HepG2 (cell line): Measurements from ENCODE around the gene ETV5. TPM values are rescaled to one million over a fixed set of nuclear protein-coding genes. Genes with fewer than 3 reads are reported as not detected.

Experiments
- AGO2 ChIP-seq: fragments of 200-400 bp; formaldehyde crosslinking; optimal IDR thresholded peaks from 2 replicates; pipeline ENCODE3; 2017; ENCODE audit warnings: mild to moderate bottlenecking, low read depth, low read length, moderate library complexity
- HINFP ChIP-seq: sonication (generic); formaldehyde crosslinking; IDR thresholded peaks from 2 replicates; pipeline ENCODE4 v1.4.0; 2020; ENCODE audit warnings: low read depth, mild to moderate bottlenecking, missing genetic modification reagents
- LBX2 ChIP-seq: sonication (generic); formaldehyde crosslinking; IDR thresholded peaks from 2 replicates; pipeline ENCODE4 v1.5.0; 2020; ENCODE audit warnings: missing genetic modification reagents, mild to moderate bottlenecking, borderline replicate concordance
- POGZ ChIP-seq: sonication (generic); formaldehyde crosslinking; IDR thresholded peaks from 2 replicates; pipeline ENCODE4 v1.4.0; 2020; ENCODE audit warnings: mild to moderate bottlenecking, missing genetic modification reagents
- PPARG ChIP-seq: conservative IDR thresholded peaks from 2 replicates; pipeline ENCODE4 v1.6.1; 2016; ENCODE audit warnings: missing biosample characterization, missing genetic modification reagents
- RAD51 ChIP-seq: fragments of 450-650 bp; IDR thresholded peaks from 2 replicates; pipeline ENCODE4 v1.6.1; 2016; ENCODE audit warnings: borderline replicate concordance
- SIN3B ChIP-seq: fragments of 150-350 bp; IDR thresholded peaks from 2 replicates; pipeline ENCODE4 v1.6.1; 2014; ENCODE audit warnings: low read length
- SMAD3 ChIP-seq: sonication (generic); formaldehyde crosslinking; IDR thresholded peaks from 2 replicates; pipeline ENCODE4 v1.4.0; 2020; ENCODE audit warnings: missing genetic modification reagents
- YEATS2 ChIP-seq: sonication (generic); formaldehyde crosslinking; IDR thresholded peaks from 2 replicates; pipeline ENCODE4 v1.4.0; 2020; ENCODE audit warnings: missing genetic modification reagents, borderline replicate concordance
- ZNF20 ChIP-seq: sonication (generic); formaldehyde crosslinking; IDR thresholded peaks from 2 replicates; pipeline ENCODE4 v1.4.0; 2020; ENCODE audit warnings: mild to moderate bottlenecking, moderate library complexity, missing genetic modification reagents
- ZNF350 ChIP-seq: sonication (generic); formaldehyde crosslinking; IDR thresholded peaks from 2 replicates; pipeline ENCODE4 v1.4.0; 2020; ENCODE audit warnings: mild to moderate bottlenecking, low read depth, missing genetic modification reagents, borderline replicate concordance
- ZNF451 ChIP-seq: sonication (generic); formaldehyde crosslinking; IDR thresholded peaks from 2 replicates; pipeline ENCODE4 v1.5.0; 2020; ENCODE audit warnings: mild to moderate bottlenecking, missing genetic modification reagents
- ZNF615 ChIP-seq: sonication (generic); formaldehyde crosslinking; IDR thresholded peaks from 2 replicates; pipeline ENCODE4 v1.5.0; 2020; ENCODE audit warnings: mild to moderate bottlenecking, missing genetic modification reagents, borderline replicate concordance
- ZNF761 ChIP-seq: sonication (generic); formaldehyde crosslinking; conservative IDR thresholded peaks from 2 replicates; pipeline ENCODE4 v1.4.0; 2020; ENCODE audit warnings: mild to moderate bottlenecking, missing genetic modification reagents
- ZNF788 ChIP-seq: sonication (generic); formaldehyde crosslinking; IDR thresholded peaks from 2 replicates; pipeline ENCODE4 v1.5.0; 2020; ENCODE audit warnings: mild to moderate bottlenecking, missing genetic modification reagents, borderline replicate concordance
- polyA plus RNA-seq, 8 experiments: library from polyadenylated mRNA; depleted of rRNA in 3 of 8; stranded (reverse) in 7 of 8; unstranded in 1 of 8; fragments of >200 nt; fragmentation: Illumina TruSeq in 4 of 8; extraction: Trizol in 4 of 8; gene quantifications; 2 replicates each; pipeline versions ENCODE4 v1.2.1 to v1.2.3, GENCODE V29; 2011 to 2016; ENCODE audit warnings: low read depth in 4 of 8, missing spikeins in 1 of 8, mixed read lengths in 1 of 8; ENCODE audit not compliant: insufficient read depth in 1 of 8
- total RNA-seq, 5 experiments: library from RNA; depleted of rRNA; stranded (reverse); fragments of >200 nt; fragmentation: Illumina TruSeq; extraction: Trizol; gene quantifications; 2 replicates each; pipeline ENCODE4 v1.2.3, GENCODE V29; 2016; ENCODE audit warnings: low read depth in 1 of 5
- TF ChIP-seq, protein P1 (sequence below): sonication (generic); formaldehyde crosslinking; IDR thresholded peaks from 2 replicates; pipeline ENCODE4 v1.4.0; 2020; ENCODE audit warnings: mild to moderate bottlenecking, missing genetic modification reagents
- TF ChIP-seq, protein P2 (sequence below): sonication (generic); formaldehyde crosslinking; IDR thresholded peaks from 2 replicates; pipeline ENCODE4 v1.4.0; 2020; ENCODE audit warnings: mild to moderate bottlenecking, missing genetic modification reagents
- TF ChIP-seq, protein P3 (sequence below): sonication (generic); formaldehyde crosslinking; IDR thresholded peaks from 2 replicates; pipeline ENCODE4 v1.5.0; 2020; ENCODE audit warnings: mild to moderate bottlenecking, missing genetic modification reagents, moderate library complexity

The ETV5 gene
- total and polyA plus RNA-seq, 2 of the 13 experiments (the other 11 are each of a cell fraction or from before 2014, with no cell fraction given): 52.9 to 57.2 TPM

DNA sequence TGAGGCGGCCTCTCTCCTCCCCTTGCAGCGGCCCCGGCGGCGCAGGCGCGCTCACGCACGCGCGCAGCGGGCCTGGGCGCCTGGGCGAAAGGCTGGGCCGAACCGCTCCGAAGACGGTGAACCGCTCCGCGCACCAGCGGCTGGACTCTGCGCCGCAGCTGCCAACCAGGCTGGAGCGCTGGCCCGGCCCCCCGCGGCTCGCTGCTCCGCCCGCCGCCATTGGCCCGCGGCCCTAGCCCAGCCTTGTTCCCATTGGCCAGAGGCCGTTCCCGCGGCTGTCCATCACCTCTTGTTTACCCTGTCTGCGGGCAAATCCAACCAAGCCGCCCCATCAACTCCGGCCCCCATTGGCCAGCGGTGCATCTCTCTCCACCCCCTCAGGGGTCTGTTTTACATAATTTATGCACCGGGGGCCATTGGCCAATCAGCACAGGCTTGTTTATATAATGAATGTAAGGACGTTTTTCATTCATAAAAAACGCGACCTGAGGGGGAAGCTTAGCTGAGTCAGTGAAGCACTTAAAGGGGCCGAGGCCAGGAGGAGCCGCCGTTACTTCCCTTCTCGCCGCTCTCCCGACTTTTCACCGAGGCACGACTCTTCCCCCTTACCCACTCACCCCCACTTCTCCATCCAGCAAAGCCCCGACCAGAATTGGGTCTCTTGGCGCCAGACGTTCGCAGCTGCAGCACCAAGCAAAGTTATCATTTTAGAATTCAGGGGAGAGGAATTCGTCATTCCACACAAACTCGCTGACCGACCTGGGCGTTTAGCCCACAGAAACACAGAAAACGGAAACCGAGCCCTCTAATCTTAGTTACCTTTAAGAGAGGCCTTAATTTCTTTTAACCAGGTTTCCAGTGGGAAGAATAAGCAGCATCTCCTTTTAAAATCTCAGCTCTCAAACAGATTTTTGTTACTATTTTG is at the start of gene ETV5 (continued):
- TF ChIP-seq AGO2 (no peak), ZNF761 (CRISPR knock-in tag) (peak; percentile 91), ZNF451 (CRISPR knock-in tag) (peak; percentile 73; the same call in 1 of the 2 replicates), YEATS2 (CRISPR knock-in tag) (no peak), ZNF350 (CRISPR knock-in tag) (no peak), LBX2 (CRISPR knock-in tag) (no peak), SIN3B (no peak), RAD51 (no peak), ZNF20 (CRISPR knock-in tag) (no peak), ZNF788 (CRISPR knock-in tag) (no peak; the same call in 1 of the 2 replicates), POGZ (no peak), ZNF615 (CRISPR knock-in tag) (no peak), PPARG (CRISPR knock-in tag) (no peak), HINFP (CRISPR knock-in tag) (peak; percentile 63; the same call in 1 of the 2 replicates), SMAD3 (CRISPR knock-in tag) (no peak)
- TF ChIP-seq, protein P1, sequence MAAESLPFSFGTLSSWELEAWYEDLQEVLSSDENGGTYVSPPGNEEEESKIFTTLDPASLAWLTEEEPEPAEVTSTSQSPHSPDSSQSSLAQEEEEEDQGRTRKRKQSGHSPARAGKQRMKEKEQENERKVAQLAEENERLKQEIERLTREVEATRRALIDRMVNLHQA: no peak
- TF ChIP-seq, protein P2, sequence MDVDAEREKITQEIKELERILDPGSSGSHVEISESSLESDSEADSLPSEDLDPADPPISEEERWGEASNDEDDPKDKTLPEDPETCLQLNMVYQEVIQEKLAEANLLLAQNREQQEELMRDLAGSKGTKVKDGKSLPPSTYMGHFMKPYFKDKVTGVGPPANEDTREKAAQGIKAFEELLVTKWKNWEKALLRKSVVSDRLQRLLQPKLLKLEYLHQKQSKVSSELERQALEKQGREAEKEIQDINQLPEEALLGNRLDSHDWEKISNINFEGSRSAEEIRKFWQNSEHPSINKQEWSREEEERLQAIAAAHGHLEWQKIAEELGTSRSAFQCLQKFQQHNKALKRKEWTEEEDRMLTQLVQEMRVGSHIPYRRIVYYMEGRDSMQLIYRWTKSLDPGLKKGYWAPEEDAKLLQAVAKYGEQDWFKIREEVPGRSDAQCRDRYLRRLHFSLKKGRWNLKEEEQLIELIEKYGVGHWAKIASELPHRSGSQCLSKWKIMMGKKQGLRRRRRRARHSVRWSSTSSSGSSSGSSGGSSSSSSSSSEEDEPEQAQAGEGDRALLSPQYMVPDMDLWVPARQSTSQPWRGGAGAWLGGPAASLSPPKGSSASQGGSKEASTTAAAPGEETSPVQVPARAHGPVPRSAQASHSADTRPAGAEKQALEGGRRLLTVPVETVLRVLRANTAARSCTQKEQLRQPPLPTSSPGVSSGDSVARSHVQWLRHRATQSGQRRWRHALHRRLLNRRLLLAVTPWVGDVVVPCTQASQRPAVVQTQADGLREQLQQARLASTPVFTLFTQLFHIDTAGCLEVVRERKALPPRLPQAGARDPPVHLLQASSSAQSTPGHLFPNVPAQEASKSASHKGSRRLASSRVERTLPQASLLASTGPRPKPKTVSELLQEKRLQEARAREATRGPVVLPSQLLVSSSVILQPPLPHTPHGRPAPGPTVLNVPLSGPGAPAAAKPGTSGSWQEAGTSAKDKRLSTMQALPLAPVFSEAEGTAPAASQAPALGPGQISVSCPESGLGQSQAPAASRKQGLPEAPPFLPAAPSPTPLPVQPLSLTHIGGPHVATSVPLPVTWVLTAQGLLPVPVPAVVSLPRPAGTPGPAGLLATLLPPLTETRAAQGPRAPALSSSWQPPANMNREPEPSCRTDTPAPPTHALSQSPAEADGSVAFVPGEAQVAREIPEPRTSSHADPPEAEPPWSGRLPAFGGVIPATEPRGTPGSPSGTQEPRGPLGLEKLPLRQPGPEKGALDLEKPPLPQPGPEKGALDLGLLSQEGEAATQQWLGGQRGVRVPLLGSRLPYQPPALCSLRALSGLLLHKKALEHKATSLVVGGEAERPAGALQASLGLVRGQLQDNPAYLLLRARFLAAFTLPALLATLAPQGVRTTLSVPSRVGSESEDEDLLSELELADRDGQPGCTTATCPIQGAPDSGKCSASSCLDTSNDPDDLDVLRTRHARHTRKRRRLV (CRISPR knock-in tag): peak; percentile 70; the same call in 1 of the 2 replicates
- TF ChIP-seq, protein P3, sequence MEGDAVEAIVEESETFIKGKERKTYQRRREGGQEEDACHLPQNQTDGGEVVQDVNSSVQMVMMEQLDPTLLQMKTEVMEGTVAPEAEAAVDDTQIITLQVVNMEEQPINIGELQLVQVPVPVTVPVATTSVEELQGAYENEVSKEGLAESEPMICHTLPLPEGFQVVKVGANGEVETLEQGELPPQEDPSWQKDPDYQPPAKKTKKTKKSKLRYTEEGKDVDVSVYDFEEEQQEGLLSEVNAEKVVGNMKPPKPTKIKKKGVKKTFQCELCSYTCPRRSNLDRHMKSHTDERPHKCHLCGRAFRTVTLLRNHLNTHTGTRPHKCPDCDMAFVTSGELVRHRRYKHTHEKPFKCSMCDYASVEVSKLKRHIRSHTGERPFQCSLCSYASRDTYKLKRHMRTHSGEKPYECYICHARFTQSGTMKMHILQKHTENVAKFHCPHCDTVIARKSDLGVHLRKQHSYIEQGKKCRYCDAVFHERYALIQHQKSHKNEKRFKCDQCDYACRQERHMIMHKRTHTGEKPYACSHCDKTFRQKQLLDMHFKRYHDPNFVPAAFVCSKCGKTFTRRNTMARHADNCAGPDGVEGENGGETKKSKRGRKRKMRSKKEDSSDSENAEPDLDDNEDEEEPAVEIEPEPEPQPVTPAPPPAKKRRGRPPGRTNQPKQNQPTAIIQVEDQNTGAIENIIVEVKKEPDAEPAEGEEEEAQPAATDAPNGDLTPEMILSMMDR (CRISPR knock-in tag): no peak
